Activated B cell treated with CpG ODN at 0.5 μM for 24 hours (primary cell): ENCODE measurements around the gene EMX1. TPM values are rescaled to one million over a fixed set of nuclear protein-coding genes. Genes with fewer than 3 reads are reported as not detected.

Source experiments
- ATAC-seq: fragments of 200-7000 bp; cut with Tn5 transposase; one replicate; pipeline ENCODE4 v1.10.0; 2021; ENCODE audit warnings: low read depth, mild to moderate bottlenecking, moderate library complexity
- CTCF ChIA-PET: fragments of 350-600 bp; sonication (Branson Sonifier 250); formaldehyde crosslinking; loops from one replicate; lab custom pipeline; 2021; ENCODE audit warnings: antibody characterized with exemption; lab: Charles Lee
- POLR2A ChIA-PET: fragments of 350-600 bp; sonication (Branson Sonifier 250); formaldehyde crosslinking; loops from one replicate; lab custom pipeline; 2021; ENCODE audit warnings: antibody characterized with exemption; lab: Charles Lee
- DNase-seq: peaks from one replicate; pipeline ENCODE4 v3.0.0; 2022
- H3K27ac Mint-ChIP-seq: one replicate; pipeline ENCODE4 v1.8.0; 2020; ENCODE audit warnings: mixed read lengths
- H3K27me3 Mint-ChIP-seq: one replicate; pipeline ENCODE4 v1.8.0; 2021; ENCODE audit warnings: mixed read lengths
- H3K36me3 Mint-ChIP-seq: one replicate; pipeline ENCODE4 v1.8.0; 2021; ENCODE audit warnings: low read depth, mixed read lengths
- H3K4me1 Mint-ChIP-seq: one replicate; pipeline ENCODE4 v1.8.0; 2021; ENCODE audit warnings: mixed read lengths
- H3K4me3 Mint-ChIP-seq: one replicate; pipeline ENCODE4 v1.8.0; 2020; ENCODE audit warnings: mild to moderate bottlenecking, mixed read lengths
- H3K9me3 Mint-ChIP-seq: one replicate; pipeline ENCODE4 v1.8.0; 2020; ENCODE audit warnings: mixed read lengths
- intact Hi-C: fragments of 100-400 bp; cut with micrococcal nuclease; formaldehyde crosslinking; loops from one replicate; pipeline ENCODE4 v1.15.1; 2024
- total RNA-seq: library from RNA; stranded (reverse); gene quantifications from 2 replicates; pipeline ENCODE4 v1.2.3, GENCODE V29; 2022
- TF ChIP-seq, protein P1 (sequence below): fragments of 200-600 bp; IDR thresholded peaks from one replicate; pipeline ENCODE4 v1.8.0; 2022; ENCODE audit warnings: antibody characterized with exemption, mild to moderate bottlenecking

The EMX1 gene
- total RNA-seq, 1 donor from 2014 or later, result 0.22 TPM

DNA sequence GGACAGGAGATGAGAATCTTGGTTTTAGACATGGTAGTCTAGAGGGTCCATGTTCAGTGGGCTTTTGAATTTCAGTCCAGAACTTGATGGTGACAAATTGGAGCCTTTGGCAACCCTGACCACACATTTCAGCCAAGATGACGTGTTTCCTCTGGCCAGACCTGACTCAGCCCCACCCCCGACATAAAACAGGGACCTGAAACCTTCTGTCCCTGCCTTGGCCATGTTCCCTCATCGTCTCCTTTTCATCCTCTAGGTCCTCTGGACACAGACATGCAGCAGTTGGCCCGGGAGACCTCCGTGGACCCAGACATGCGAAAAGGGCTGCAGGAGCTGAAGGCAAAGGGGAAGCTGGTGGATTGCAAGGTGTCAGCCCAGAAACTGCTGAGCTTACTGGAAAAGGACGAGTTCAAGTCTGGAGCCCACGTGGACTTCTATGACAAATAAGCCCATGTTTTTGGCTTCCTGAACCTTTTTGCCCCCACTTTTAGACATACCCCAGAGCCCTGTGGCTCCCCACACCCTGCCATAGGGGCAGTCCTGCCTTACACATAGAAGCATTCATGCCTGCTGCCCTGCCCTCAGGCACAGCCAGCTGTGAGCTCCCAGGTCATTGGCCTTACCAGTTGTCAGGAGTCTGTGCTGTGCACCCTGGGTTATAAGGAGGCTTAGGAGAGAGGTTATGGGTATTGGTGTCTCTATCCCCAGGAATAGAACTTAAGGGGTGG is 26.1 kb upstream of the EMX1 start:
- ChIA-PET CTCF (interaction anchor here (3.1 kb wide), 1 partner anchor 83 kb away, joined by 19 read pairs; no protein-coding TSS in a partner anchor), POLR2A (no interaction called here)
- TF ChIP-seq, protein P1, sequence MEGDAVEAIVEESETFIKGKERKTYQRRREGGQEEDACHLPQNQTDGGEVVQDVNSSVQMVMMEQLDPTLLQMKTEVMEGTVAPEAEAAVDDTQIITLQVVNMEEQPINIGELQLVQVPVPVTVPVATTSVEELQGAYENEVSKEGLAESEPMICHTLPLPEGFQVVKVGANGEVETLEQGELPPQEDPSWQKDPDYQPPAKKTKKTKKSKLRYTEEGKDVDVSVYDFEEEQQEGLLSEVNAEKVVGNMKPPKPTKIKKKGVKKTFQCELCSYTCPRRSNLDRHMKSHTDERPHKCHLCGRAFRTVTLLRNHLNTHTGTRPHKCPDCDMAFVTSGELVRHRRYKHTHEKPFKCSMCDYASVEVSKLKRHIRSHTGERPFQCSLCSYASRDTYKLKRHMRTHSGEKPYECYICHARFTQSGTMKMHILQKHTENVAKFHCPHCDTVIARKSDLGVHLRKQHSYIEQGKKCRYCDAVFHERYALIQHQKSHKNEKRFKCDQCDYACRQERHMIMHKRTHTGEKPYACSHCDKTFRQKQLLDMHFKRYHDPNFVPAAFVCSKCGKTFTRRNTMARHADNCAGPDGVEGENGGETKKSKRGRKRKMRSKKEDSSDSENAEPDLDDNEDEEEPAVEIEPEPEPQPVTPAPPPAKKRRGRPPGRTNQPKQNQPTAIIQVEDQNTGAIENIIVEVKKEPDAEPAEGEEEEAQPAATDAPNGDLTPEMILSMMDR, result no peak
- intact Hi-C loops, result loop anchor here (5.0 kb wide), 1 partner anchor 101 kb away; no protein-coding TSS in a partner anchor
- peaks cover 13% of the 10 kb centered on the region for H3K4me1 Mint-ChIP-seq
- H3K4me3 Mint-ChIP-seq, result no peak overlapping the region
- no peak for DNase-seq
- no peak overlapping the region for H3K27ac Mint-ChIP-seq
- no peak for ATAC-seq
- no peaks in the 10 kb centered on the region for H3K9me3 Mint-ChIP-seq
- no peaks in the 10 kb centered on the region for H3K36me3 Mint-ChIP-seq
- peaks cover 61% of the 10 kb centered on the region for H3K27me3 Mint-ChIP-seq

DNA sequence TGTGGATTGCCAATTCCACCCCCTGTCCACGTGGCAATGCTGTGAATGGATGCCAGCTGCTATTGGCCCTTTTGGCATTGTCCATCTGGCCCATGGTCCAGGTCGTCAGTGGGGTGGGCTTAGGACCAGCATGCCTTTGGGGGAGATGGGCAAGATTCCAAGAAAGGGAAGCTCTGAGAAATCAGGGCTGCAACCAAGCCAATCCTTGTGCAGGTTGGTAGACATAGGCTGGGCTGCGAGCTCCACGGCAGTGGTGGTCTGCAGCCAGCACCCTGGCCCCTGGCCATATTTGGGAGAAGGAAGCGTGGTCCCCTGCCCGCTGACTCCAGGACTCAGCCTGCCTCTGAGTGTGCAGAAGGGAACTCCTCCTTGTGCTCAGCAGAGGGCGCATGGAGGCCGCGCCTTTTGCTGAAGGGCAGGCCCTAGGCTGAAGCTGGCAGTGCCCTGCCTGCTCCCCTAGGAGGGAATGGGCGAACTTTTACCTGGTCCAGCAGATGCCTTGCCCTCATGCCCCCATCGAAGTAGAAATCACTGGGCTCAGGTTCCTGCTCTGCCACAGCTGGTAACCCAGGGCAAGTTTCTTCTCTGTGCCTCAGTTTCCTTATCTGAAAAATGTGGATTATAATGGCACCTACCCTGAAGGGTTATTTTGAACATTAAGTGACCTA is 24.7 kb upstream of the EMX1 start:
- ChIA-PET CTCF (interaction anchor here (0.8 to 5.3 kb wide), 11 partner anchors 10 to 320 kb away, joined by 3 to 41 read pairs (median 5); partner anchors contain the start of gene EMX1), POLR2A (interaction anchor here (1.0 kb wide), 1 partner anchor 284 kb away, joined by 5 read pairs; no protein-coding TSS in a partner anchor)
- peaks cover 59% of the 10 kb centered on the region for H3K27me3 Mint-ChIP-seq
- DNase-seq, result no peak
- H3K4me1 Mint-ChIP-seq, result peaks cover 7% of the 10 kb centered on the region
- no peak overlapping the region for H3K27ac Mint-ChIP-seq
- TF ChIP-seq, protein P1, result no peak
- no peak overlapping the region for H3K4me3 Mint-ChIP-seq
- ATAC-seq, result peak; percentile 83
- intact Hi-C loops, result loop anchor here (1.0 to 5.0 kb wide), 7 partner anchors 42 to 320 kb away; partner anchors contain the start of gene SFXN5
- no peaks in the 10 kb centered on the region for H3K36me3 Mint-ChIP-seq
- H3K9me3 Mint-ChIP-seq, result no peaks in the 10 kb centered on the region

- ChIA-PET POLR2A (no interaction called here), CTCF (interaction anchor here (1.5 to 5.3 kb wide), 7 partner anchors 14 to 283 kb away, joined by 3 to 41 read pairs (median 4); partner anchors contain the start of gene EMX1)
- H3K4me1 Mint-ChIP-seq, result no peaks in the 10 kb centered on the region
- H3K27ac Mint-ChIP-seq, result no peak overlapping the region
- H3K9me3 Mint-ChIP-seq, result no peaks in the 10 kb centered on the region
- intact Hi-C loops, result loop anchor here (2.0 to 5.0 kb wide), 3 partner anchors 41 to 177 kb away; partner anchors contain the start of gene SFXN5
- no peaks in the 10 kb centered on the region for H3K36me3 Mint-ChIP-seq
- ATAC-seq, result peak; percentile 74
- TF ChIP-seq, protein P1, result no peak
- no peak for DNase-seq
- H3K27me3 Mint-ChIP-seq, result peaks cover 57% of the 10 kb centered on the region
- no peak overlapping the region for H3K4me3 Mint-ChIP-seq
Observed at GRCh38 chr2:72893594-72894319, 23.6 kb upstream of the EMX1 start.

DNA sequence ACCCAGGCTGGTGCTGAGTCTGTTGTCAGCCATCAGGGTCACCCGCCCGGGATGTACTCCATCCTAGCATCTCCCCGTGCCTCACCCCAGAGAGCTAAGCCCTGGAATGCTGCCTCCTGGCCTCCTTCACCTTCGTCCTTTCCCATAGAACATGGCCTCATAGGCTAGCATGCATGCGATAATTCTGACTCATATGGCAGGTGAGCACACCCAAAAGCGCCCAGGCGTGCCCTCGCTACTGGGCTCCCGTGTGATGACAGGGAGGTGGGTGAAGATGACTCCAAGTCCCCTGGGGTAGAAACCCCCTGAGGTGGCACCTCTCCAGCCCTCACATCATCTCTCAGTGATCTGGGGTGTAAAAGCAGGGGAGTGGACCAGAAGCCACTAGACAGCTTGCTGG is 22.8 kb upstream of the EMX1 start:
- ChIA-PET CTCF (interaction anchor here (3.1 to 5.3 kb wide), 2 partner anchors 80 to 283 kb away, joined by 19 to 41 read pairs; no protein-coding TSS in a partner anchor), POLR2A (no interaction called here)
- Mint-ChIP-seq H3K36me3 (no peaks in the 10 kb centered on the region), H3K4me3 (no peak overlapping the region), H3K27ac (no peak overlapping the region), H3K9me3 (no peaks in the 10 kb centered on the region), H3K27me3 (peaks cover 56% of the 10 kb centered on the region), H3K4me1 (no peaks in the 10 kb centered on the region)
- TF ChIP-seq, protein P1, result no peak
- ATAC-seq (no peak), DNase-seq (no peak)
- intact Hi-C loops, result loop anchor here (5.0 kb wide), 1 partner anchor 98 kb away; no protein-coding TSS in a partner anchor
